ENCODE data around the gene EFCAB13.

DNA sequence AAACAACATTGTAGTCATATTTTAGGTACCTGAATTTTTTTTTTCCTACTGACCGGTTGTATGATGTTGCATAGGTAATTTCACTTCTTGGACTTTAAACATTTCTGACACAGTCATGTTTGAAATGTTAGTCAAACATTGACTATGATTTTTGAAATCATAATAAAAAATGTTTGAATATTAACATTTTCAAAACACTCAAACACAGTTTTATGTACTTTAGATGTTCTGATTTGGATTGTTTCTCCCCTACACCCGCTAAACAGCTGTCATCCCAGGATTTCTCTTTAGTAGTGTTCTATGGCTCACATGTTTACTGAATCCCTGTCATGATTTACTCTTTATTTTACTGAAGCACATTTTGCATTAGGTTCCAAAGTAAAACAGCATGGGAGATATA lies 104.2 kb downstream of the EFCAB13 start:
- TF ChIP-seq, protein P1, sequence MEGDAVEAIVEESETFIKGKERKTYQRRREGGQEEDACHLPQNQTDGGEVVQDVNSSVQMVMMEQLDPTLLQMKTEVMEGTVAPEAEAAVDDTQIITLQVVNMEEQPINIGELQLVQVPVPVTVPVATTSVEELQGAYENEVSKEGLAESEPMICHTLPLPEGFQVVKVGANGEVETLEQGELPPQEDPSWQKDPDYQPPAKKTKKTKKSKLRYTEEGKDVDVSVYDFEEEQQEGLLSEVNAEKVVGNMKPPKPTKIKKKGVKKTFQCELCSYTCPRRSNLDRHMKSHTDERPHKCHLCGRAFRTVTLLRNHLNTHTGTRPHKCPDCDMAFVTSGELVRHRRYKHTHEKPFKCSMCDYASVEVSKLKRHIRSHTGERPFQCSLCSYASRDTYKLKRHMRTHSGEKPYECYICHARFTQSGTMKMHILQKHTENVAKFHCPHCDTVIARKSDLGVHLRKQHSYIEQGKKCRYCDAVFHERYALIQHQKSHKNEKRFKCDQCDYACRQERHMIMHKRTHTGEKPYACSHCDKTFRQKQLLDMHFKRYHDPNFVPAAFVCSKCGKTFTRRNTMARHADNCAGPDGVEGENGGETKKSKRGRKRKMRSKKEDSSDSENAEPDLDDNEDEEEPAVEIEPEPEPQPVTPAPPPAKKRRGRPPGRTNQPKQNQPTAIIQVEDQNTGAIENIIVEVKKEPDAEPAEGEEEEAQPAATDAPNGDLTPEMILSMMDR (IDR thresholded peaks at IDR 0.05): no peak
- TF ChIP-seq POLR2A (IDR thresholded peaks at IDR 0.05): no peak

Measured in adrenal gland (tissue), 5 donors.